GM12891 (cell line): ENCODE measurements around the gene HSD11B1.

Source experiments
- POLR2A ChIP-seq: IDR thresholded peaks from 2 replicates; pipeline ENCODE4 v1.6.1; 2011; ENCODE audit warnings: low read depth, low read length, control low read depth
- POLR2AphosphoS5 ChIP-seq: IDR thresholded peaks from 2 replicates; pipeline ENCODE4 v1.6.1; 2011; ENCODE audit warnings: low read depth, low read length, control low read depth
- SPI1 ChIP-seq: IDR thresholded peaks from 2 replicates; pipeline ENCODE4 v1.6.1; 2011; ENCODE audit warnings: low read depth, low read length, control low read depth
- TAF1 ChIP-seq: IDR thresholded peaks from 2 replicates; pipeline ENCODE4 v1.6.1; 2011; ENCODE audit warnings: low read depth, low read length, control low read depth

DNA sequence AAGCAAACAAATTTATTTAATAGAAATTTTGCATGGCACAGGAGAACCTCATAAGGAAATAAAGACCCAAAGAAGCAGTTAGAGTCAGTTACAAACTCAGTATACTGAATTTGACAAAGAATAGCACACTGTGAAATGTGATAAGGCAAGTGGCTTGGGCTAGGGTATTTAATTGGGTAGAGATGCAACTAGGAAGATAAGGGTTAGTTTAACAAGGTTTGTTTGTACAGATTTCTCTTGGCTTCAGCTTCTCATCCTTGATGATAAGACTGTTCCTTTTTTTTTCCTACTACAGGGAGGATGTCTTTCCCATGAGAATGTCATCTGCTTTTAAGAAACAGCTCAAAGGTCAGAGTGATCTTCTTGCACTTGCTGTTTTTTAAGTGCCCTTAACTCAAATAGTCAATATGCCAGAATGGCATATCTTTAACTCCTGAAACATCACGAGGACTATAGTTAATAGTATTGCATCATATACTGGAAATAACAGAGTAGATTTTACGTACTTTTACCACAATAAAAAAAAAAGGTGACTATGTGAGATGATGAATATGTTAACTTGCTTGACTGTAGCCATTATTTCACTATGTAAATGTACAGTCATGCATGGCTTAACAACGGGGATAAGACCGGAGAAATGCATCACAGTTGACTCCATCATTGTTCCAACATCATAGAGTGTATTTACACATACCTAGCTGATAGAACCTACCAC lies 42.0 kb downstream of the HSD11B1 start:
- TF ChIP-seq POLR2AphosphoS5 (no peak), TAF1 (no peak), SPI1 (no peak), POLR2A (no peak)
